HepG2 (cell line): ENCODE results near the gene GP9. TPM values are rescaled to one million over a fixed set of nuclear protein-coding genes. Genes with fewer than 3 reads are reported as not detected.

ENCODE experiments used
- ATAC-seq: fragments of 200-7000 bp; cut with Tn5 transposase; 3 replicates; pipeline ENCODE4 v1.9.1; 2020; ENCODE audit warnings: mild to moderate bottlenecking, moderate library complexity
- BruUV-seq: library from RNA; stranded (reverse); fragments of 400-500 nt; replicated peaks from 2 replicates; lab custom pipeline; 2021; lab: Mats Ljungman, UMichigan
- CTCF ChIA-PET: fragments of 300-600 bp; formaldehyde crosslinking; extraction: SDS; loops from one replicate; lab custom pipeline; 2021; ENCODE audit warnings: low total read pairs, inconsistent platforms, low intra/inter-chr PET ratio; lab: Yijun Ruan, JAX
- POLR2A ChIA-PET: fragments of 350-600 bp; sonication (Branson Sonifier 250); formaldehyde crosslinking; loops from one replicate; lab custom pipeline; 2020; ENCODE audit warnings: antibody characterized with exemption, inconsistent platforms; lab: Yijun Ruan, JAX
- DNase-seq: peaks from one replicate; pipeline ENCODE4 v3.0.0-alpha.2; 2015; ENCODE audit warnings: low spot score
- FAIRE-seq: peaks from 3 replicates; lab custom pipeline; 2011; peaks lifted over from hg19 to GRCh38; lab: Jason Lieb, UNC
- H2AFZ ChIP-seq: one replicate; pipeline ENCODE4 v1.6.1; 2011; ENCODE audit warnings: low read length, inconsistent platforms
- H3K27ac ChIP-seq: fragments of 300-600 bp; 3 replicates; pipeline ENCODE4 v1.8.0; 2011; ENCODE audit warnings: mixed run types, mild to moderate bottlenecking, mixed read lengths, low read length, inconsistent platforms; ENCODE audit not compliant: insufficient read depth; ENCODE audit errors: extremely low read length
- H3K27me3 ChIP-seq, 2 experiments: fragments of 200-600 bp in 1 of 2; 2 replicates in 1 of 2; 3 replicates in 1 of 2; pipeline versions ENCODE4 v1.6.0 to v1.8.0; 2011; ENCODE audit warnings: low read length in 2 of 2, mild to moderate bottlenecking in 2 of 2, moderate library complexity in 2 of 2, inconsistent platforms in 1 of 2; ENCODE audit not compliant: insufficient read depth in 2 of 2, control insufficient read depth in 1 of 2
- H3K36me3 ChIP-seq, 2 experiments: fragments of 200-600 bp in 1 of 2; replicated peaks in 1 of 2; 2 replicates in 1 of 2; 3 replicates in 1 of 2; pipeline versions ENCODE4 v1.5.1 to v1.8.0; 2011; ENCODE audit warnings: low read length in 2 of 2, inconsistent platforms in 1 of 2; ENCODE audit not compliant: insufficient read depth in 2 of 2, control insufficient read depth in 1 of 2
- H3K4me1 ChIP-seq: 2 replicates; pipeline ENCODE4 v1.5.1; 2012; ENCODE audit warnings: low read length, inconsistent platforms; ENCODE audit not compliant: insufficient read depth
- H3K4me2 ChIP-seq: 2 replicates; pipeline ENCODE4 v1.6.0; 2011; ENCODE audit warnings: low read depth, low read length, inconsistent platforms
- H3K4me3 ChIP-seq, 3 experiments: fragments of 200-600 bp in 1 of 3; sonication (generic), shearing (Covaris generic) in 1 of 3; replicated peaks in 1 of 3; 2 replicates each; pipeline ENCODE4 v1.5.1; 2011 to 2016; ENCODE audit warnings: low read length in 3 of 3, inconsistent platforms in 2 of 3, low read depth in 2 of 3, mild to moderate bottlenecking in 2 of 3, control low read depth in 1 of 3, mixed read lengths in 1 of 3; ENCODE audit not compliant: insufficient read depth in 1 of 3
- H3K79me2 ChIP-seq: one replicate; pipeline ENCODE4 v1.6.1; 2011; ENCODE audit warnings: low read length, inconsistent platforms; ENCODE audit not compliant: insufficient read depth
- H3K9ac ChIP-seq: 2 replicates; pipeline ENCODE4 v1.6.0; 2011; ENCODE audit warnings: mild to moderate bottlenecking, low read depth, low read length, inconsistent platforms; ENCODE audit not compliant: insufficient read depth
- H3K9me3 ChIP-seq: 2 replicates; pipeline ENCODE4 v1.5.1; 2012; ENCODE audit warnings: mild to moderate bottlenecking, low read length
- H4K20me1 ChIP-seq: 2 replicates; pipeline ENCODE4 v1.6.0; 2011; ENCODE audit warnings: inconsistent platforms, mild to moderate bottlenecking, low read length, moderate library complexity; ENCODE audit not compliant: insufficient read depth
- GATA4 ChIP-seq: sonication (generic); IDR thresholded peaks from 2 replicates; pipeline ENCODE4 v1.6.1; 2016; ENCODE audit warnings: antibody characterized with exemption, low read depth, borderline replicate concordance
- IRF2 ChIP-seq: IDR thresholded peaks from 2 replicates; pipeline ENCODE4 v1.6.1; 2018; ENCODE audit warnings: missing genetic modification reagents, missing compliant biosample characterization
- RORA ChIP-seq: sonication (generic); formaldehyde crosslinking; IDR thresholded peaks from 2 replicates; pipeline ENCODE4 v1.5.0; 2020; ENCODE audit warnings: mild to moderate bottlenecking, missing genetic modification reagents, moderate library complexity
- SALL2 ChIP-seq: sonication (generic); formaldehyde crosslinking; IDR thresholded peaks from 2 replicates; pipeline ENCODE4 v1.8.1; 2023; ENCODE audit warnings: mild to moderate bottlenecking, missing genetic modification reagents, inconsistent platforms
- SMYD3 ChIP-seq: sonication (generic); formaldehyde crosslinking; IDR thresholded peaks from 2 replicates; pipeline ENCODE4 v1.8.1; 2023; ENCODE audit warnings: mild to moderate bottlenecking, missing genetic modification reagents
- TBX3 ChIP-seq: fragments of 450-650 bp; IDR thresholded peaks from 2 replicates; pipeline ENCODE4 v1.6.1; 2017; ENCODE audit warnings: antibody characterized with exemption, mild to moderate bottlenecking, inconsistent platforms, borderline replicate concordance
- TOPORS ChIP-seq: sonication (generic); formaldehyde crosslinking; IDR thresholded peaks from 2 replicates; pipeline ENCODE4 v1.8.0; 2023; ENCODE audit warnings: mild to moderate bottlenecking, missing genetic modification reagents
- ZBTB25 ChIP-seq: IDR thresholded peaks from 2 replicates; pipeline ENCODE4 v1.6.1; 2018; ENCODE audit warnings: missing genetic modification reagents
- ZKSCAN5 ChIP-seq: sonication (generic); formaldehyde crosslinking; IDR thresholded peaks from 2 replicates; pipeline ENCODE4 v1.5.1; 2020; ENCODE audit warnings: mild to moderate bottlenecking, missing genetic modification reagents
- ZSCAN25 ChIP-seq: sonication (generic); formaldehyde crosslinking; IDR thresholded peaks from 2 replicates; pipeline ENCODE4 v1.8.0; 2022; ENCODE audit warnings: mild to moderate bottlenecking, missing genetic modification reagents
- ZSCAN31 ChIP-seq: sonication (generic); formaldehyde crosslinking; IDR thresholded peaks from 2 replicates; pipeline ENCODE4 v1.5.0; 2020; ENCODE audit warnings: low read depth, mild to moderate bottlenecking, missing genetic modification reagents
- WGBS: methylation state at CpG from one replicate; pipeline ENCODE4 v1.1.6; 2017; ENCODE audit warnings: low lambda C conversion rate; 5-methylcytosine and 5-hydroxymethylcytosine counted together
- in situ Hi-C: cut with HindIII; loops from 2 replicates; pipeline ENCODE4 v1.10.0; 2017; ENCODE audit warnings: low pct_unique_long_range_greater_than_20kb; ENCODE audit not compliant: extremely low pct_ligation_motif_present
- intact Hi-C: fragments of 100-400 bp; cut with micrococcal nuclease; formaldehyde crosslinking; loops from one replicate; pipeline ENCODE4 v1.10.0; 2022; ENCODE audit not compliant: unreplicated experiment
- polyA plus RNA-seq, 8 experiments: library from polyadenylated mRNA; depleted of rRNA in 3 of 8; stranded (reverse) in 7 of 8; unstranded in 1 of 8; fragments of >200 nt; fragmentation: Illumina TruSeq in 4 of 8; extraction: Trizol in 4 of 8; gene quantifications; 2 replicates each; pipeline versions ENCODE4 v1.2.1 to v1.2.3, GENCODE V29; 2011 to 2016; ENCODE audit warnings: low read depth in 4 of 8, missing spikeins in 1 of 8, mixed read lengths in 1 of 8; ENCODE audit not compliant: insufficient read depth in 1 of 8
- total RNA-seq, 5 experiments: library from RNA; depleted of rRNA; stranded (reverse); fragments of >200 nt; fragmentation: Illumina TruSeq; extraction: Trizol; gene quantifications; 2 replicates each; pipeline ENCODE4 v1.2.3, GENCODE V29; 2016; ENCODE audit warnings: low read depth in 1 of 5
- TF ChIP-seq, protein P1 (sequence below): sonication (generic); formaldehyde crosslinking; IDR thresholded peaks from 2 replicates; pipeline ENCODE4 v1.9.0; 2021; ENCODE audit warnings: missing genetic modification reagents, borderline replicate concordance

The GP9 gene
- total and polyA plus RNA-seq, 2 of the 13 experiments (the other 11 are each of a cell fraction or from before 2014, with no cell fraction given) = not detected

- H3K27ac ChIP-seq = no peak overlapping the region
- no peak for DNase-seq
- intact Hi-C loops (no loop called here), in situ Hi-C loops (no loop called here)
- H4K20me1 ChIP-seq = peaks cover 32% of the 10 kb centered on the region; the same call in 1 of the 2 replicates
- peaks cover 44% of the 10 kb centered on the region for H3K79me2 ChIP-seq
- peaks cover 6 to 30% of the 10 kb centered on the region in 2 experiments; a peak in 4 of 5 replicates for H3K36me3 ChIP-seq
- ChIA-PET CTCF (no interaction called here), POLR2A (no interaction called here)
- H3K9ac ChIP-seq = no peak overlapping the region
- 97% methylated on average over 12 of the region's 12 CpGs for WGBS
- no peak overlapping the region for H3K4me2 ChIP-seq
- no peaks in the 10 kb centered on the region for H3K27me3 ChIP-seq
- H3K4me3 ChIP-seq = no peak overlapping the region
- H3K9me3 ChIP-seq = no peaks in the 10 kb centered on the region
- no peak for TF ChIP-seq IRF2 (CRISPR knock-in tag)
- no peak for TF ChIP-seq ZKSCAN5 (CRISPR knock-in tag)
- no peak for TF ChIP-seq TBX3
- TF ChIP-seq SALL2 = no peak
- TF ChIP-seq TOPORS = no peak
- no peak for TF ChIP-seq SMYD3 (CRISPR knock-in tag)
- TF ChIP-seq ZBTB25 (CRISPR knock-in tag) = no peak
- FAIRE-seq = no peak
- BruUV-seq = no TSS peak
- H3K4me1 ChIP-seq = peaks cover 9% of the 10 kb centered on the region; the same call in 1 of the 2 replicates
- no peak for ATAC-seq
- H2AFZ ChIP-seq = no peak overlapping the region
These were observed 41.0 kb downstream of the GP9 start for GRCh38 chr3:129101370-129102138.

GRCh38 chr3:129103296-129103695, 42.7 kb downstream of the GP9 start:
- no peak for DNase-seq
- Histone ChIP-seq H2AFZ (no peak overlapping the region), H3K36me3 (peaks cover 1 to 31% of the 10 kb centered on the region in 2 experiments; a peak in 4 of 5 replicates), H3K9me3 (no peaks in the 10 kb centered on the region), H3K79me2 (peaks cover 44% of the 10 kb centered on the region), H3K4me2 (no peak overlapping the region), H3K9ac (no peak overlapping the region), H3K4me1 (peaks cover 9% of the 10 kb centered on the region; the same call in 1 of the 2 replicates), H3K27ac (no peak overlapping the region), H3K27me3 (no peaks in the 10 kb centered on the region), H3K4me3 (no peak overlapping the region), H4K20me1 (peaks cover 28% of the 10 kb centered on the region; the same call in 1 of the 2 replicates)
- ChIA-PET CTCF (no interaction called here), POLR2A (no interaction called here)
- intact Hi-C loops (no loop called here), in situ Hi-C loops (no loop called here)
- FAIRE-seq = no peak
- WGBS = 86% methylated on average over 7 of the region's 7 CpGs
- no TSS peak for BruUV-seq
- no peak for ATAC-seq
- TF ChIP-seq RORA (CRISPR knock-in tag) = no peak
- no peak for TF ChIP-seq ZSCAN25
- no peak for TF ChIP-seq ZSCAN31 (CRISPR knock-in tag)
- TF ChIP-seq, protein P1, sequence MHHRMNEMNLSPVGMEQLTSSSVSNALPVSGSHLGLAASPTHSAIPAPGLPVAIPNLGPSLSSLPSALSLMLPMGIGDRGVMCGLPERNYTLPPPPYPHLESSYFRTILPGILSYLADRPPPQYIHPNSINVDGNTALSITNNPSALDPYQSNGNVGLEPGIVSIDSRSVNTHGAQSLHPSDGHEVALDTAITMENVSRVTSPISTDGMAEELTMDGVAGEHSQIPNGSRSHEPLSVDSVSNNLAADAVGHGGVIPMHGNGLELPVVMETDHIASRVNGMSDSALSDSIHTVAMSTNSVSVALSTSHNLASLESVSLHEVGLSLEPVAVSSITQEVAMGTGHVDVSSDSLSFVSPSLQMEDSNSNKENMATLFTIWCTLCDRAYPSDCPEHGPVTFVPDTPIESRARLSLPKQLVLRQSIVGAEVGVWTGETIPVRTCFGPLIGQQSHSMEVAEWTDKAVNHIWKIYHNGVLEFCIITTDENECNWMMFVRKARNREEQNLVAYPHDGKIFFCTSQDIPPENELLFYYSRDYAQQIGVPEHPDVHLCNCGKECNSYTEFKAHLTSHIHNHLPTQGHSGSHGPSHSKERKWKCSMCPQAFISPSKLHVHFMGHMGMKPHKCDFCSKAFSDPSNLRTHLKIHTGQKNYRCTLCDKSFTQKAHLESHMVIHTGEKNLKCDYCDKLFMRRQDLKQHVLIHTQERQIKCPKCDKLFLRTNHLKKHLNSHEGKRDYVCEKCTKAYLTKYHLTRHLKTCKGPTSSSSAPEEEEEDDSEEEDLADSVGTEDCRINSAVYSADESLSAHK (CRISPR knock-in tag) = no peak
- no peak for TF ChIP-seq GATA4
